HG03039 (cell line): ENCODE data around the gene MIA.
"Not testable (repeated sequence)": the region's sequence is repeated elsewhere in the genome, so short reads cannot be mapped to it uniquely, and the experiment has no call there.

ENCODE experiments used
- ATAC-seq: cut with Tn5 transposase; IDR thresholded peaks from one replicate; pipeline ENCODE4 v1.9.1; 2021; ENCODE audit warnings: mild to moderate bottlenecking, moderate library complexity; ENCODE audit not compliant: unreplicated experiment

MIA gene

GRCh38 chr19:40801426-40802299 lies 26.3 kb downstream of the MIA start:
- no peak for ATAC-seq

GRCh38 chr19:40802300-40803169 lies 27.2 kb downstream of the MIA start:
- ATAC-seq, result no peak

GRCh38 chr19:40803170-40803856 lies 28.0 kb downstream of the MIA start:
- no peak for ATAC-seq

- no peak for ATAC-seq
Measured at GRCh38 chr19:40803857-40804782, 28.8 kb downstream of the MIA start.

GRCh38 chr19:40804783-40805242 lies 29.5 kb downstream of the MIA start:
- ATAC-seq, result no peak

GRCh38 chr19:40805258-40805868 lies 30.0 kb downstream of the MIA start:
- no peak for ATAC-seq

- ATAC-seq, result peak; percentile 34
Measured at GRCh38 chr19:40806423-40807146, 31.3 kb downstream of the MIA start.

- ATAC-seq, result no peak
Measured at GRCh38 chr19:40807147-40808020, 32.1 kb downstream of the MIA start.

GRCh38 chr19:40808021-40808325 lies 32.7 kb downstream of the MIA start:
- no peak for ATAC-seq

GRCh38 chr19:40808497-40808896 lies 33.2 kb downstream of the MIA start:
- ATAC-seq, result no peak

GRCh38 chr19:40809358-40810086 lies 34.2 kb downstream of the MIA start:
- no peak for ATAC-seq

GRCh38 chr19:40810160-40810559 lies 34.8 kb downstream of the MIA start:
- no peak for ATAC-seq

GRCh38 chr19:40810649-40811408 lies 35.5 kb downstream of the MIA start:
- ATAC-seq, result not testable (repeated sequence)

GRCh38 chr19:40811478-40812341 lies 36.4 kb downstream of the MIA start:
- no peak for ATAC-seq

GRCh38 chr19:40812571-40812970 lies 37.2 kb downstream of the MIA start:
- ATAC-seq, result not testable (repeated sequence)

GRCh38 chr19:40813182-40813581 lies 37.9 kb downstream of the MIA start:
- ATAC-seq, result no peak
